Measurements from ENCODE around the gene SBNO2. TPM values are rescaled to one million over a fixed set of nuclear protein-coding genes. Genes with fewer than 3 reads are reported as not detected.

Gene SBNO2
- total RNA-seq, 4 donors from 2014 or later, result 13.4 to 51.2 (median 19.1) TPM

- TF ChIP-seq CTCF (IDR thresholded peaks at IDR 0.05; ENCODE audit: low read depth), result no peak
Measured at GRCh38 chr19:1123381-1123780, 50.7 kb downstream of the SBNO2 start.

GRCh38 chr19:1122972-1123363 lies 51.1 kb downstream of the SBNO2 start:
- no peak for TF ChIP-seq CTCF (IDR thresholded peaks at IDR 0.05; ENCODE audit: low read depth)

- no peak for TF ChIP-seq CTCF (IDR thresholded peaks at IDR 0.05; ENCODE audit: low read depth)
Measured at GRCh38 chr19:1122021-1122971, 51.8 kb downstream of the SBNO2 start.

- no peak for TF ChIP-seq CTCF (IDR thresholded peaks at IDR 0.05; ENCODE audit: low read depth)
Measured at GRCh38 chr19:1121395-1121794, 52.7 kb downstream of the SBNO2 start.

GRCh38 chr19:1119475-1120217 lies 54.4 kb downstream of the SBNO2 start:
- no peak for TF ChIP-seq CTCF (IDR thresholded peaks at IDR 0.05; ENCODE audit: low read depth)

- TF ChIP-seq CTCF (IDR thresholded peaks at IDR 0.05; ENCODE audit: low read depth), result no peak
Measured at GRCh38 chr19:1118999-1119398, 55.1 kb downstream of the SBNO2 start.

GRCh38 chr19:1117654-1118053 lies 56.4 kb downstream of the SBNO2 start:
- TF ChIP-seq CTCF (IDR thresholded peaks at IDR 0.05; ENCODE audit: low read depth), result no peak

Data from subcutaneous adipose tissue (tissue), 4 donors.